HG02623 (cell line): ENCODE measurements around the gene PPY.
"Not testable (repeated sequence)": the region's sequence is repeated elsewhere in the genome, so short reads cannot be mapped to it uniquely, and the experiment has no call there.

Source experiments
- ATAC-seq: cut with Tn5 transposase; IDR thresholded peaks from one replicate; pipeline ENCODE4 v1.9.1; 2021; ENCODE audit warnings: moderate library complexity; ENCODE audit not compliant: unreplicated experiment

The PPY gene

GRCh38 chr17:43942051-43942685, at the start of gene PPY:
TSS of gene PPY (minus strand) at chr17:43942476. CDS start at chr17:43941654, 822 bp downstream.
- ATAC-seq: no peak

- ATAC-seq: no peak
Measured at GRCh38 chr17:43988301-43988700, 46.0 kb upstream of the PPY start.

GRCh38 chr17:43987131-43988021, 45.1 kb upstream of the PPY start:
- ATAC-seq: no peak

DNA sequence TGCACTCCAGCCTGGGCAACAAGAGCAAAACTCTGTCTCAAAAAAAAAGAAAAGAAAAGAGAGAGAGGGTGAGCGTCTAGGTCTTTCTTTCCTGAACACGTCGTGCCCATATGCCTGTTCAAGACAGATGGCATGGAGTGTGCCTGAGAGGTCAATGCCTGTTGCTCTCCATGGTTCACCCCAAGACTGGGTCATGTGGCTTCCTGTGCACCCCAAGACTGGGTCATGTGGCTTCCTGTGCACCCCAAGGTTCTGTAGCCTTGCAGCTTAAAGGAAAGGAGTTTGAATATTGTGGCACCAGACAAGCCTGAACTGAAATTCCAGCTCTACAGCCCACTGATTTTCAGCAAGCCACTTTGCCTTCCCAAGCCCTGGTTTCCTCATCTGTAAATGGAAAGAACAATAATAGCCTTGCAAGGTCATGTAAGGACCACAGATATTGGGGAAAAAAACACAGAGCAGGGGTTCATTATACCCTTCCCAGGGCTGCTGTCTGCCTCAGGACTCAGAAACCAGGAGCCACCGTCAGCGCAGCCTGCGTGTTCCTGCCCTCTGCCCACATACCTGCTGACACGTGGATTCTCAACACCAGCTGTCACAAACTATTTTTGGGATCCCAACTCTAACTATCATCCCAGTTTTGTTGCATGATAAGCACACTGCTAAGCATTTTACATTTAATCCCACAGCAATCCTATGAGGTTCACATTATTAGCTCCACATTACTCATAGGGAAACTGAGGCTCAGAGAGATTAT, 44.1 kb upstream of the PPY start:
- no peak for ATAC-seq

DNA sequence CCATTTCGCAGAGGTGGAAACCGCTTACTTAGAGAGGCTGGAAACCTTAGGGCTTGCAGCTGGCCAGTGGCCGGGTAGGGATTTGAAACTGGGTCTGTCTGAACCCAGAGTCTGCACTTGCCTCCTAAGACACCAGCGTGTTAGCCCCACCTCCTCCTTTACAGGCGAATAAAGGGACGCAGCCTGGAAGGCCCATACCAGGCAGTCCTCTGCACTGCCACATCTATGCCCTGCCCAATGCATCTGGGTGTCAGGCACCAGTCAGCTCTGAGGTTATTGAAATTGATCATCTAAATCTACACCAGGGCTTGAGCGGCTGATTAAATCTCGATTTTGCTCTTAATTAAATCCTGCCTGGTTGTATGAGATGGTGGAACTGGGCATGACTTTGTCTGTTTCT, 42.2 kb upstream of the PPY start:
- ATAC-seq: no peak

GRCh38 chr17:43983515-43984411, 41.5 kb upstream of the PPY start:
- ATAC-seq: no peak

DNA sequence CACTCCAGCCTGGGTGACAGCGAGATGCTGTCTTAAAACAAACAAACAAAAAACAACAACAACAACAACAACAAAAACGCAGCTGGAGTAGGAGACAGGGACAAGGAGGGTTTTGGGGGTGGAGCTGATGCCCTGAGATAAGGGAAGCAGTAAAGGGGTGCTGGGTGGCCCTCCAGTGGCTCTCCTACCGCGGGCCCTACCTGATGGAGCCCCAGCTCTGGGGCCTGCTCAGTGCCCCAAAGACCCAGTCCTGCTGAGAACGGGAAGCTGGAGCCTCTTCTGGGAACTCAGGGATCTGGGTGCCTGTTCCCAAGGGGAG, 40.9 kb upstream of the PPY start:
- no peak for ATAC-seq

- no peak for ATAC-seq
Measured at GRCh38 chr17:43982171-43982570, 39.9 kb upstream of the PPY start.

- ATAC-seq: no peak
Measured at GRCh38 chr17:43979671-43980070, 37.4 kb upstream of the PPY start.

DNA sequence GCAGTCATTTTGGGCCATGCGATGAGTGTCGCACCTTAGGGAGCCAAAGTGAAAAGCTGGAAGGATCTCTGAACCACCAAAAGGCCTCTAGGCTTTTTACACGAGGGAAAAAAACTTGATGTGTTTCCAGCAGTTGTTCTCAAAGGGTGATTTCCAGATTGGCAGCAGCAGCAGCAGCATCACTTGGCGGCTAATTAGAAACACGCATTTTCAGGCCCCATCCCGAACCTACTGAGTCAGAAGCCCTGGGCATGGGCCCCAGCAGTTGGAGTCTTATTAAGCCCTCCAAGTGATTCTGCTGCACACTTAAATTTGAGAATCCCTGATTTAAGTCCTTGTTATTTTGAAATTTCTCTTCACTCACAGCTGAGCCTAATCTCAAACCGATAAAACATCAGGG, 36.7 kb upstream of the PPY start:
- no peak for ATAC-seq

DNA sequence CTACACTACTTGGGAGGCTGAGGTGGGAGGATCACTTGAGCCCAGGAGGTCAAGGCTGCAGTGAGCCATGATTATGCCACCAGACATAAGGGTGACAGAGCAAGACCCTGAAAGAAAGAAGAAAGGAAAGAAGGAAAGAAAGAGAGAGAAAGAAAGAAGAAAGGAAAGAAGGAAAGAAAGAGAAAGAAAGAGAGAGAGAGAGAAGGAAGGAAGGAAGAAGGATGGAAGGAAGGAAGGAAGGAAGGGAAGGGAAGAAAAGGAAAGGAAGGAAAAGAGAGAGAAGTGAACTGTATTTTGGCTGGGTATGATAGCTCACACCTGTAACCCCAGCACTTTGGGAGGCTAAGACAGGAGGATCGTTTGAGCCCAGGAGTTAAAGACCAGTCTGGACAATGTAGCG, 35.8 kb upstream of the PPY start:
- no peak for ATAC-seq

- no peak for ATAC-seq
Measured at GRCh38 chr17:43976963-43977837, 34.9 kb upstream of the PPY start.

- no peak for ATAC-seq
Measured at GRCh38 chr17:43975898-43976297, 33.6 kb upstream of the PPY start.

- no peak for ATAC-seq
Measured at GRCh38 chr17:43974382-43975266, 32.3 kb upstream of the PPY start.

DNA sequence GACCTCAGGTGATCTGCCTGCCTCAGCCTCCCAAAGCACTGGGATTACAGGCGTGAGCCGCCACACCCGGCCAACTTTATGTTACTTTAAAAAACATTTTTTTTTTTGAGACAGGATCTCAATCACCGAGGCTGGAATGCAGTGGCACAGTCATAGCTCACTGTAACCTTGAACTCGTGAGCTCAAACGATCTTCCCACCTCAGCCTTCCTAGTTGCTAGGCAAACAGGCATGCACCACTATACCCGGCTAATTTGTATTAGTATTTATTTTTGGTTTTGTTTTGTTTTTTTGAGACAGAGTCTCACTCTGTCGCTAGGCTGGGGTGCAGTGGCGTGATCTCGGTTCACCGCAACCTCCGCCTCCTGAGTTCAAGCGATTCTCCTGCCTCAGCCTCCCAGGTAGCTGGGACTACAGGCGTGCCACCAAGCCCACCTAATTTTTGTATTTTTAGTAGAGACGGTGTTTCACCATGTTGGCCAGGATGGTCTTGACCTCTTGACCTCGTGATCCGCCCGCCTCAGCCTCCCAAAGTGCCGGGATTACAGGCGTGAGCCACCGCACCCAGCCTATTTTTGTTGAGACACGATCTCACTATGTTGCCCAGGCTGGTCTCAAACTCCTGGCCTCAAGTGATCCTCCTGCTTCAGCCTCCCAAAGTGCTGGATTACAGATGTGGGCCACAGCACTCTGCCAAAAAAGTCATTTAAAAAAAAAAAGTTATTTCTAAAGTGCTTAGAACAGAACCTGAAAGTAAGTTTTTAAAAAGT, 30.4 kb upstream of the PPY start:
- ATAC-seq: not testable (repeated sequence)

- not testable (repeated sequence) for ATAC-seq
Measured at GRCh38 chr17:43971436-43971835, 29.2 kb upstream of the PPY start.

DNA sequence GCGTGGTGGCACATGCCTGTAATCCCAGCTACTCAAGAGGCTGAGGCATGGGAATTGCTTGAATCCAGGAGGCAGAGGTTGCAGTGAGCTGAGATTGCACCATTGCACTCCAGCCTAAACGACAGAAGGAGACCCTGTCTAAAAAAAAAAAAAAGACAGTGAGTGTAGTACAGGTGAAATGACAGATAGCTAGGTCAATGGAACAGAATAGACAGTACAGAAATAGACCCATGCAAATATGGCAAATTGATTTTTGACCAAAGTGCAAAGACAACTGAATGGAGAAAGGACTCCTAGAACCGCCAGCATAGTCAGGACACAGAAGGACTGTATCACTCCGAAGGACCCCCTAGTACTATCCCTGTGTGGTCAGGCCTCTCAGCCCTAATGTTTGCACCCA, 28.1 kb upstream of the PPY start:
- no peak for ATAC-seq

DNA sequence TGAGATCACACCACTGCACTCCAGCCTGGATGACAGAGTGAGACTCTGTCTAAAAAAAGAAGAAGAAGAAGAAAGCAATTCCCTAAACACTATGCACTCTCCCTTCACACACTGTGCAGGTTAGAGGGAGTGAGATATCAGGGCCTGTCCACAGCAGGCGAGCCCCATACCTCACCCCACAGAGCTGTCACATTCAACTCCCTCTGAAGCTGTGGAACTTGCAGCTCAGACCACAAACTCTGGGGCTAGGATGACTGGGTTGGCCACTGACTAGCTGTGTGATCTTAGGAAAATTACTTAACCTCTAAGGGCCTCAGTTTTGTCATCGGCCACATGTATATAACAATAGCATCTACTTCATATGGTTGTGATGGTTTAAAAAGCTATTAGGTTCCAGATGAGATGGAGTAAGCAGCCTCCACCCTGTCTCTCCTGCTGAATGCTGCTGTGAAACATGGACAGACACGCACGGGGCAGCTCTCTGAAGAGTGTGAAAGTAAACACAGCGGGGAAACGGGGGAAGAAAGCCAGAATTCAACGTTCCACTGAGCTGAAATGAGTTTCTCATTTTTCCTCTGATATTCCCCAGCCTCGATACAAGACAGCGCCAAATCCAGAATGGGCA, 25.1 kb upstream of the PPY start:
- no peak for ATAC-seq
